GM23338 (cell line): ENCODE results near the gene STAC.

Experiments
- CREB1 ChIP-seq: fragments of 250-450 bp; sonication (Bioruptor Pico); IDR thresholded peaks from 2 replicates; pipeline ENCODE4 v1.5.0; 2020; ENCODE audit warnings: low read depth, mild to moderate bottlenecking, moderate library complexity
- CTCF ChIP-seq, 2 experiments: fragments of 200-600 bp in 1 of 2; sonication (generic) in 1 of 2; conservative IDR thresholded peaks; 2 replicates each; pipeline versions ENCODE4 v1.5.1 to v1.6.1; 2016 to 2017; ENCODE audit warnings: antibody characterized with exemption in 2 of 2, low read depth in 2 of 2, mild to moderate bottlenecking in 2 of 2, moderate library complexity in 1 of 2
- EZH2 ChIP-seq: fragments of 200-600 bp; sonication (generic); IDR thresholded peaks from one replicate; pipeline ENCODE4 v1.8.0; 2017; ENCODE audit warnings: antibody characterized with exemption, mild to moderate bottlenecking, low read depth; ENCODE audit not compliant: unreplicated experiment
- EZH2phosphoT487 ChIP-seq: fragments of 200-600 bp; sonication (generic); IDR thresholded peaks from one replicate; pipeline ENCODE4 v1.8.1; 2018; ENCODE audit warnings: antibody characterized with exemption; ENCODE audit not compliant: unreplicated experiment
- POLR2AphosphoS5 ChIP-seq: IDR thresholded peaks from 2 replicates; pipeline ENCODE4 v1.6.1; 2016; ENCODE audit warnings: antibody characterized with exemption, low read depth
- REST ChIP-seq: IDR thresholded peaks from one replicate; pipeline ENCODE4 v1.6.1; 2018; ENCODE audit warnings: antibody characterized with exemption; ENCODE audit not compliant: unreplicated experiment

- TF ChIP-seq EZH2 (no peak), CTCF (conservative IDR thresholded peaks at IDR 0.05; ENCODE audit: low read depth in 2 of 2) (no peak), REST (no peak), POLR2AphosphoS5 (no peak), EZH2phosphoT487 (no peak), CREB1 (no peak)
Measured at GRCh38 chr3:36405190-36405589, 24.9 kb downstream of the STAC start.
